PC-9 (cell line): ENCODE results near the gene KCNJ12. TPM values are rescaled to one million over a fixed set of nuclear protein-coding genes. Genes with fewer than 3 reads are reported as not detected.

Experiments used
- BruUV-seq: library from RNA; stranded (reverse); fragments of 400-500 nt; replicated peaks from 2 replicates; lab custom pipeline; 2021; lab: Mats Ljungman, UMichigan
- CTCF ChIA-PET: fragments of 300-600 bp; sonication (Branson Sonifier 250); formaldehyde crosslinking; loops from one replicate; lab custom pipeline; 2022; ENCODE audit warnings: antibody characterized with exemption; lab: Charles Lee
- POLR2A ChIA-PET: fragments of 300-600 bp; sonication (Branson Sonifier 250); formaldehyde crosslinking; loops from one replicate; lab custom pipeline; 2022; ENCODE audit warnings: antibody characterized with exemption; ENCODE audit not compliant: unreplicated experiment; lab: Charles Lee
- DNase-seq, 2 experiments: peaks; one replicate each; pipeline versions ENCODE4 v3.0.0 to v3.0.0-alpha.2; 2015 to 2022; ENCODE audit warnings: mixed read lengths in 1 of 2
- H2AFZ ChIP-seq: fragments of 200-600 bp; sonication (generic); 2 replicates; pipeline ENCODE4 v1.8.1; 2017; ENCODE audit warnings: antibody characterized with exemption
- H3F3A ChIP-seq: fragments of 200-600 bp; sonication (generic); 2 replicates; pipeline ENCODE4 v1.8.1; 2017; ENCODE audit warnings: antibody characterized with exemption, mild to moderate bottlenecking, low read depth; ENCODE audit not compliant: insufficient read depth
- H3K27ac ChIP-seq: fragments of 200-600 bp; sonication (generic); 2 replicates; pipeline ENCODE4 v1.6.1; 2016; ENCODE audit warnings: mixed run types
- H3K27me3 ChIP-seq: fragments of 200-600 bp; sonication (generic); 2 replicates; pipeline ENCODE4 v1.6.1; 2016; ENCODE audit warnings: low read depth, mixed run types; ENCODE audit not compliant: insufficient read depth
- H3K36me3 ChIP-seq: fragments of 200-600 bp; sonication (generic); 2 replicates; pipeline ENCODE4 v1.6.1; 2016; ENCODE audit warnings: low read depth, mixed run types
- H3K4me1 ChIP-seq: fragments of 200-600 bp; sonication (generic); replicated peaks from 2 replicates; pipeline ENCODE4 v1.6.1; 2016; ENCODE audit warnings: mixed run types; ENCODE audit not compliant: insufficient read depth
- H3K4me2 ChIP-seq: fragments of 200-600 bp; sonication (generic); 2 replicates; pipeline ENCODE4 v1.6.1; 2017; ENCODE audit warnings: mixed run types
- H3K4me3 ChIP-seq: fragments of 200-600 bp; sonication (generic); 2 replicates; pipeline ENCODE4 v1.6.1; 2016; ENCODE audit warnings: mixed run types
- H3K79me2 ChIP-seq: fragments of 200-600 bp; sonication (generic); 2 replicates; pipeline ENCODE4 v1.6.1; 2017; ENCODE audit warnings: low read depth, mixed run types
- H3K9me2 ChIP-seq: fragments of 200-600 bp; sonication (generic); 2 replicates; pipeline ENCODE4 v1.8.1; 2017; ENCODE audit warnings: mild to moderate bottlenecking; ENCODE audit not compliant: insufficient read depth
- H3K9me3 ChIP-seq: fragments of 200-600 bp; sonication (generic); 2 replicates; pipeline ENCODE4 v1.8.1; 2016; ENCODE audit warnings: low read depth; ENCODE audit not compliant: insufficient read depth
- H4K20me1 ChIP-seq: fragments of 200-600 bp; sonication (generic); 2 replicates; pipeline ENCODE4 v1.8.1; 2017; ENCODE audit not compliant: insufficient read depth
- EZH2 ChIP-seq: fragments of 200-600 bp; sonication (generic); IDR thresholded peaks from 2 replicates; pipeline ENCODE4 v1.8.0; 2017; ENCODE audit warnings: antibody characterized with exemption, low read depth
- intact Hi-C: fragments of 100-400 bp; cut with micrococcal nuclease; formaldehyde crosslinking; loops from one replicate; pipeline ENCODE4 v1.10.0; 2022; ENCODE audit not compliant: unreplicated experiment
- total RNA-seq: library from RNA; stranded (reverse); gene quantifications from 2 replicates; pipeline ENCODE4 v1.2.3, GENCODE V29; 2021
- TF ChIP-seq, protein P1 (sequence below): fragments of 200-600 bp; sonication (generic); conservative IDR thresholded peaks from 2 replicates; pipeline ENCODE4 v1.6.1; 2017; ENCODE audit warnings: mixed run types, antibody characterized with exemption, mild to moderate bottlenecking, moderate library complexity

The KCNJ12 gene
- total RNA-seq, 1 experiment from 2014 or later, result 1.1 TPM

- Histone ChIP-seq H3K4me2 (no peak overlapping the region), H3K27me3 (no peaks in the 10 kb centered on the region), H3K9me3 (no peaks in the 10 kb centered on the region), H3K79me2 (no peaks in the 10 kb centered on the region), H3K36me3 (no peaks in the 10 kb centered on the region), H3K4me3 (no peak overlapping the region), H3F3A (no peaks in the 10 kb centered on the region), H3K9me2 (no peaks in the 10 kb centered on the region), H3K27ac (no peak overlapping the region), H4K20me1 (no peaks in the 10 kb centered on the region), H3K4me1 (peaks cover 16% of the 10 kb centered on the region; the same call in 1 of the 2 replicates), H2AFZ (no peak overlapping the region)
- BruUV-seq, result no TSS peak
- intact Hi-C loops, result no loop called here
- no peak for TF ChIP-seq EZH2
- TF ChIP-seq, protein P1, sequence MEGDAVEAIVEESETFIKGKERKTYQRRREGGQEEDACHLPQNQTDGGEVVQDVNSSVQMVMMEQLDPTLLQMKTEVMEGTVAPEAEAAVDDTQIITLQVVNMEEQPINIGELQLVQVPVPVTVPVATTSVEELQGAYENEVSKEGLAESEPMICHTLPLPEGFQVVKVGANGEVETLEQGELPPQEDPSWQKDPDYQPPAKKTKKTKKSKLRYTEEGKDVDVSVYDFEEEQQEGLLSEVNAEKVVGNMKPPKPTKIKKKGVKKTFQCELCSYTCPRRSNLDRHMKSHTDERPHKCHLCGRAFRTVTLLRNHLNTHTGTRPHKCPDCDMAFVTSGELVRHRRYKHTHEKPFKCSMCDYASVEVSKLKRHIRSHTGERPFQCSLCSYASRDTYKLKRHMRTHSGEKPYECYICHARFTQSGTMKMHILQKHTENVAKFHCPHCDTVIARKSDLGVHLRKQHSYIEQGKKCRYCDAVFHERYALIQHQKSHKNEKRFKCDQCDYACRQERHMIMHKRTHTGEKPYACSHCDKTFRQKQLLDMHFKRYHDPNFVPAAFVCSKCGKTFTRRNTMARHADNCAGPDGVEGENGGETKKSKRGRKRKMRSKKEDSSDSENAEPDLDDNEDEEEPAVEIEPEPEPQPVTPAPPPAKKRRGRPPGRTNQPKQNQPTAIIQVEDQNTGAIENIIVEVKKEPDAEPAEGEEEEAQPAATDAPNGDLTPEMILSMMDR, result no peak
- POLR2A ChIA-PET, result no interaction called here
- DNase-seq, result no peak
- CTCF ChIA-PET, result interaction anchor here (0.6 kb wide), 1 partner anchor 521 kb away, joined by 4 read pairs; no protein-coding TSS in a partner anchor
Observed at GRCh38 chr17:21373036-21373435, 3.1 kb upstream of the KCNJ12 start.

GRCh38 chr17:21373696-21374440, 2.3 kb upstream of the KCNJ12 start:
- no peaks in the 10 kb centered on the region for H3K9me2 ChIP-seq
- H3K4me3 ChIP-seq, result no peak overlapping the region
- no peaks in the 10 kb centered on the region for H3K27me3 ChIP-seq
- H3K4me2 ChIP-seq, result no peak overlapping the region
- no peaks in the 10 kb centered on the region for H4K20me1 ChIP-seq
- ChIA-PET POLR2A (no interaction called here), CTCF (interaction anchor here (0.6 to 1.3 kb wide), 3 partner anchors 15 to 522 kb away, joined by 3 to 4 read pairs (median 3); no protein-coding TSS in a partner anchor)
- no peak overlapping the region for H2AFZ ChIP-seq
- no peak for TF ChIP-seq EZH2
- TF ChIP-seq, protein P1, result no peak
- H3K36me3 ChIP-seq, result no peaks in the 10 kb centered on the region
- H3K27ac ChIP-seq, result no peak overlapping the region
- intact Hi-C loops, result no loop called here
- no peaks in the 10 kb centered on the region for H3F3A ChIP-seq
- H3K79me2 ChIP-seq, result no peaks in the 10 kb centered on the region
- no TSS peak for BruUV-seq
- H3K4me1 ChIP-seq, result peaks cover 11% of the 10 kb centered on the region; the same call in 1 of the 2 replicates
- no peak for DNase-seq
- H3K9me3 ChIP-seq, result no peaks in the 10 kb centered on the region

- Histone ChIP-seq H3K9me3 (no peaks in the 10 kb centered on the region), H4K20me1 (no peaks in the 10 kb centered on the region), H3K27me3 (no peaks in the 10 kb centered on the region), H2AFZ (no peak overlapping the region), H3K4me3 (no peak overlapping the region), H3K4me2 (no peak overlapping the region), H3K36me3 (no peaks in the 10 kb centered on the region), H3K79me2 (no peaks in the 10 kb centered on the region), H3F3A (no peaks in the 10 kb centered on the region), H3K4me1 (peaks cover 4% of the 10 kb centered on the region; the same call in 1 of the 2 replicates), H3K9me2 (no peaks in the 10 kb centered on the region), H3K27ac (no peak overlapping the region)
- TF ChIP-seq, protein P1, result no peak
- no peak for TF ChIP-seq EZH2
- POLR2A ChIA-PET, result no interaction called here
- no peak for DNase-seq
- BruUV-seq, result no TSS peak
- CTCF ChIA-PET, result interaction anchor here (0.6 to 1.3 kb wide), 2 partner anchors 16 to 20 kb away, joined by 3 read pairs; no protein-coding TSS in a partner anchor
- intact Hi-C loops, result no loop called here
Observed at GRCh38 chr17:21374441-21375161, 1.6 kb upstream of the KCNJ12 start.
